ENCODE measurements around the gene NACC2.

Gene NACC2

GRCh38 chr9:136006169-136006568 lies 88.9 kb downstream of the NACC2 start:
- no peak overlapping the region for H3K27ac ChIP-seq (ENCODE audit: low read length)
- no peak overlapping the region for H3K9ac ChIP-seq (ENCODE audit: low read depth, low read length)
- H3K27me3 ChIP-seq (ENCODE audit: insufficient read depth, low read length), result no peaks in the 10 kb centered on the region
- no peaks in the 10 kb centered on the region for H3K36me3 ChIP-seq (ENCODE audit: insufficient read depth, low read depth, low read length)
- H3K4me3 ChIP-seq (ENCODE audit: low read length), result no peak overlapping the region
- H3K9me3 ChIP-seq (ENCODE audit: insufficient read depth, low read depth, low read length), result no peaks in the 10 kb centered on the region
- H3K4me1 ChIP-seq (ENCODE audit: insufficient read depth, low read length), result peaks cover 28% of the 10 kb centered on the region

GRCh38 chr9:136004712-136005111 lies 90.4 kb downstream of the NACC2 start:
- H3K4me1 ChIP-seq (ENCODE audit: insufficient read depth, low read length), result peaks cover 23% of the 10 kb centered on the region
- H3K4me3 ChIP-seq (ENCODE audit: low read length), result no peak overlapping the region
- H3K9me3 ChIP-seq (ENCODE audit: insufficient read depth, low read depth, low read length), result no peaks in the 10 kb centered on the region
- no peaks in the 10 kb centered on the region for H3K27me3 ChIP-seq (ENCODE audit: insufficient read depth, low read length)
- peak overlapping the region; percentile 41; the same call in 1 of the 2 replicates for H3K9ac ChIP-seq (ENCODE audit: low read depth, low read length)
- H3K36me3 ChIP-seq (ENCODE audit: insufficient read depth, low read depth, low read length), result no peaks in the 10 kb centered on the region
- no peak overlapping the region for H3K27ac ChIP-seq (ENCODE audit: low read length)

- no peak overlapping the region for H3K4me3 ChIP-seq (ENCODE audit: low read length)
- H3K27ac ChIP-seq (ENCODE audit: low read length), result no peak overlapping the region
- peaks cover 23% of the 10 kb centered on the region for H3K4me1 ChIP-seq (ENCODE audit: insufficient read depth, low read length)
- no peaks in the 10 kb centered on the region for H3K36me3 ChIP-seq (ENCODE audit: insufficient read depth, low read depth, low read length)
- peak overlapping the region; percentile 30; the same call in 1 of the 2 replicates for H3K9ac ChIP-seq (ENCODE audit: low read depth, low read length)
- no peaks in the 10 kb centered on the region for H3K27me3 ChIP-seq (ENCODE audit: insufficient read depth, low read length)
- no peaks in the 10 kb centered on the region for H3K9me3 ChIP-seq (ENCODE audit: insufficient read depth, low read depth, low read length)
These were observed 90.9 kb downstream of the NACC2 start for GRCh38 chr9:136004219-136004618.

GRCh38 chr9:136003411-136004218 lies 91.5 kb downstream of the NACC2 start:
- Histone ChIP-seq H3K27ac (ENCODE audit: low read length) (no peak overlapping the region), H3K4me1 (ENCODE audit: insufficient read depth, low read length) (peaks cover 23% of the 10 kb centered on the region), H3K27me3 (ENCODE audit: insufficient read depth, low read length) (no peaks in the 10 kb centered on the region), H3K9ac (ENCODE audit: low read depth, low read length) (no peak overlapping the region), H3K4me3 (ENCODE audit: low read length) (no peak overlapping the region), H3K36me3 (ENCODE audit: insufficient read depth, low read depth, low read length) (no peaks in the 10 kb centered on the region), H3K9me3 (ENCODE audit: insufficient read depth, low read depth, low read length) (no peaks in the 10 kb centered on the region)

- Histone ChIP-seq H3K4me1 (ENCODE audit: insufficient read depth, low read length) (peaks cover 23% of the 10 kb centered on the region), H3K36me3 (ENCODE audit: insufficient read depth, low read depth, low read length) (no peaks in the 10 kb centered on the region), H3K27me3 (ENCODE audit: insufficient read depth, low read length) (no peaks in the 10 kb centered on the region), H3K27ac (ENCODE audit: low read length) (no peak overlapping the region), H3K9me3 (ENCODE audit: insufficient read depth, low read depth, low read length) (no peaks in the 10 kb centered on the region), H3K4me3 (ENCODE audit: low read length) (no peak overlapping the region), H3K9ac (ENCODE audit: low read depth, low read length) (no peak overlapping the region)
These were observed 92.2 kb downstream of the NACC2 start for GRCh38 chr9:136002881-136003280.

GRCh38 chr9:136002215-136002614 lies 92.9 kb downstream of the NACC2 start:
- no peak overlapping the region for H3K4me3 ChIP-seq (ENCODE audit: low read length)
- no peak overlapping the region for H3K9ac ChIP-seq (ENCODE audit: low read depth, low read length)
- H3K27me3 ChIP-seq (ENCODE audit: insufficient read depth, low read length), result no peaks in the 10 kb centered on the region
- H3K27ac ChIP-seq (ENCODE audit: low read length), result no peak overlapping the region
- no peaks in the 10 kb centered on the region for H3K36me3 ChIP-seq (ENCODE audit: insufficient read depth, low read depth, low read length)
- H3K9me3 ChIP-seq (ENCODE audit: insufficient read depth, low read depth, low read length), result no peaks in the 10 kb centered on the region
- H3K4me1 ChIP-seq (ENCODE audit: insufficient read depth, low read length), result peaks cover 21% of the 10 kb centered on the region

- Histone ChIP-seq H3K9ac (ENCODE audit: low read depth, low read length) (no peak overlapping the region), H3K4me1 (ENCODE audit: insufficient read depth, low read length) (peaks cover 12% of the 10 kb centered on the region), H3K9me3 (ENCODE audit: insufficient read depth, low read depth, low read length) (no peaks in the 10 kb centered on the region), H3K4me3 (ENCODE audit: low read length) (no peak overlapping the region), H3K27me3 (ENCODE audit: insufficient read depth, low read length) (no peaks in the 10 kb centered on the region), H3K36me3 (ENCODE audit: insufficient read depth, low read depth, low read length) (no peaks in the 10 kb centered on the region), H3K27ac (ENCODE audit: low read length) (no peak overlapping the region)
These were observed 93.9 kb downstream of the NACC2 start for GRCh38 chr9:136001231-136001630.

GRCh38 chr9:135998410-135999071 lies 96.5 kb downstream of the NACC2 start:
- Histone ChIP-seq H3K4me3 (ENCODE audit: low read length) (no peak overlapping the region), H3K27me3 (ENCODE audit: insufficient read depth, low read length) (no peaks in the 10 kb centered on the region), H3K36me3 (ENCODE audit: insufficient read depth, low read depth, low read length) (no peaks in the 10 kb centered on the region), H3K27ac (ENCODE audit: low read length) (no peak overlapping the region), H3K9me3 (ENCODE audit: insufficient read depth, low read depth, low read length) (no peaks in the 10 kb centered on the region), H3K4me1 (ENCODE audit: insufficient read depth, low read length) (peaks cover 3% of the 10 kb centered on the region), H3K9ac (ENCODE audit: low read depth, low read length) (no peak overlapping the region)

GRCh38 chr9:135998016-135998380 lies 97.1 kb downstream of the NACC2 start:
- Histone ChIP-seq H3K36me3 (ENCODE audit: insufficient read depth, low read depth, low read length) (no peaks in the 10 kb centered on the region), H3K4me1 (ENCODE audit: insufficient read depth, low read length) (peaks cover 7% of the 10 kb centered on the region), H3K27me3 (ENCODE audit: insufficient read depth, low read length) (no peaks in the 10 kb centered on the region), H3K4me3 (ENCODE audit: low read length) (no peak overlapping the region), H3K9ac (ENCODE audit: low read depth, low read length) (no peak overlapping the region), H3K9me3 (ENCODE audit: insufficient read depth, low read depth, low read length) (no peaks in the 10 kb centered on the region), H3K27ac (ENCODE audit: low read length) (no peak overlapping the region)

- H3K4me1 ChIP-seq (ENCODE audit: insufficient read depth, low read length), result peaks cover 12% of the 10 kb centered on the region
- H3K4me3 ChIP-seq (ENCODE audit: low read length), result no peak overlapping the region
- H3K9me3 ChIP-seq (ENCODE audit: insufficient read depth, low read depth, low read length), result no peaks in the 10 kb centered on the region
- H3K36me3 ChIP-seq (ENCODE audit: insufficient read depth, low read depth, low read length), result no peaks in the 10 kb centered on the region
- no peak overlapping the region for H3K27ac ChIP-seq (ENCODE audit: low read length)
- no peak overlapping the region for H3K9ac ChIP-seq (ENCODE audit: low read depth, low read length)
- H3K27me3 ChIP-seq (ENCODE audit: insufficient read depth, low read length), result no peaks in the 10 kb centered on the region; the same call in 1 of the 2 replicates
These were observed 97.7 kb downstream of the NACC2 start for GRCh38 chr9:135997090-135998015.

- no peaks in the 10 kb centered on the region for H3K36me3 ChIP-seq (ENCODE audit: insufficient read depth, low read depth, low read length)
- H3K4me3 ChIP-seq (ENCODE audit: low read length), result no peak overlapping the region
- H3K9me3 ChIP-seq (ENCODE audit: insufficient read depth, low read depth, low read length), result no peaks in the 10 kb centered on the region
- no peaks in the 10 kb centered on the region; the same call in 1 of the 2 replicates for H3K27me3 ChIP-seq (ENCODE audit: insufficient read depth, low read length)
- H3K27ac ChIP-seq (ENCODE audit: low read length), result no peak overlapping the region
- peaks cover 12% of the 10 kb centered on the region for H3K4me1 ChIP-seq (ENCODE audit: insufficient read depth, low read length)
- no peak overlapping the region for H3K9ac ChIP-seq (ENCODE audit: low read depth, low read length)
These were observed 99.3 kb downstream of the NACC2 start for GRCh38 chr9:135995816-135996215.
